NCI-H1436 (cell line): ENCODE measurements around the gene FANCC.
"Not testable (repeated sequence)": the region's sequence is repeated elsewhere in the genome, so short reads cannot be mapped to it uniquely, and the experiment has no call there.

Experiments used
- DNase-seq: peaks from one replicate; lab custom pipeline; 2025; lab: John Stamatoyannopoulos, UW

FANCC gene

DNA sequence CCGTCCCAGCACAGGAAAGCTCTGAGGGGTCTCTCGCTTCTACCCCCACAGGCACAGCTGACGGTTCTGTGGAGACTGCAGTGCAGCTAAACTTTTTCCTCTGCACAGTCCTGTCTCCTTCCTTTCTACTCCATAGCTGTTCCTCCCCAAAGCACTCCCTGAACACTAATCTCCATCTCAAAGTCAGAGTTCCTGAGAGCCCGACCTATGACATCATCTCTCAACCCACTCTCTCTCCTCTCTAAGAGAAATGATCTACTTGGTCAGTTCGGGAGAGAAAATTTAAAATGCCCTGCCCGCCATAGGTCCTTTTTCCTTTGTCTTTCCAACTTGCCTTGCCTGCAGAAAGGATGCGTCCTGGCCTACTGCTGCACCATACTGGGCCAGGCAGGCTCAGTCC is 90.6 kb downstream of the FANCC start:
- no peak for DNase-seq

DNA sequence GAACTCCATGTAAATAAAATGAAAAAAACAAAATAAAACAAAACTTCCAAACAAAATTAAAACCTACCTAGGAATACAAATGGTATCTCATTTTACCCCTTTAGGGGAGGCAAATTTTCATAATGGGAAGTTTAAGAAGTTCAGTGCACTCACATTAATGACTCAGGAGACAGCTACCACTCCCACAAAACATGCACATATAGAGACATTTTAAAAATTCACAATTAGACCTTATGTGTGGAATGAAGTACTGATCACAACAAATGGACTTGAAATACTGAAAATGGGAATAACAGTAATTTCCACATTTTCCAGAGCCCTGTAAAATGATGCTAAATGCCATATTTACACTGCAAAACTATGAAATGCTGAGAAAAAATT is 91.8 kb downstream of the FANCC start:
- DNase-seq = no peak

DNA sequence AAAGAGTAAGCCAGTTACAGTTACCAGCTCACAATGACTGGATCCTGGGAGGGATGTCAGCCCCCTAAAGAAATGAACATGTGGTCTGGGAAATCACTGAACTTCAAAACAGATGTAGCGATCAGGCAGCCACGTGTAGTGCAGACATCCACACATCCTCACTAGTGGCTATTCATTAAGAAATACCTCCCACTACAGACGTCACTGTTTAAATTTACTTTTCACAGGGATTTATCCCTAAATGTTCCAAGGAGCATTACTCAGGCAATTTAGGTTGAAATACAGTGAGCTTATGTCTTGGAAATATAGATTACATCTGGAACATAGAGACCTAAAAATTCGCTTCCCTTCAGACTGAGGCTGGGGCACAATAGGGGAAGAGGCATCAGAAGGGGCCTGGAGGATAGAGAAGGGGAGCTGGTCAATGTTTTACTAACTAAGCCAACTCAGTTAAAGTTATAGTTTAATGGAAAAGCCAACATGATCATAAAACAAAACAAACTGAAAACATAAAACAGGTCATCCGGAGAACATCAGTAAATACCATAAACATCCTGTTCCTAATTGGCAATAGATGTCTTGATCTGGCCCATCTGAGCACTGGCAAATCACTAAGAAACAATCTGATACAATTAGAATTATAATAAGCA is 92.3 kb downstream of the FANCC start:
- DNase-seq = no peak

DNA sequence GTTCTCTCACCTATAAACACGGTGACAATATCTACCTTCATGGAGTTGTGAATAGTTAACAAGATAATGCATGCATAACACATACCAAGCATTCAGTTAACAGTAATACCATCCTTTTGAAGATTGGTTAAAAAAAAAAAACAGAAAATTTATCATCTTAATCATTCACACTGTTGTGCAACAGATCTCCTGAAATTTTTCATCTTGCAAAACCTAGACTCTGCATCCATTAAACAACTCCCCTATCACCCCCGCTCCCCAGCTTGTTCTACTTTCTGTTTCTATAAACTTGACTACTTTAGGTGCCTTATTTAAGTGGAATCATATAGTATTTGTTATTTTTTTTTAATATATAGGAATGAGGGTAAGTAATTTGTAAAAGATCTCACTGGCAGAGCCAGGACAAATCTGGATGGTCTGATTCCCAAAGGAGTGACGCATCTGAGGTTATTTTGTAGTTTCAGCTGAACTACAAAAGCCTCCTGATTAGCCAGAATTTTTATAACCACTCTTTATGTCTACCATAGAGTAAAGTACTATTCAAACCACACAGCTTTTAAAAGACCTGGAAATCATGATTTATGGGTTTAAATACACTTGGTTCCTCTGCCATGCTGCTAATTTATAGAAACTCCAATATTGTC is 93.0 kb downstream of the FANCC start:
- no peak for DNase-seq

DNA sequence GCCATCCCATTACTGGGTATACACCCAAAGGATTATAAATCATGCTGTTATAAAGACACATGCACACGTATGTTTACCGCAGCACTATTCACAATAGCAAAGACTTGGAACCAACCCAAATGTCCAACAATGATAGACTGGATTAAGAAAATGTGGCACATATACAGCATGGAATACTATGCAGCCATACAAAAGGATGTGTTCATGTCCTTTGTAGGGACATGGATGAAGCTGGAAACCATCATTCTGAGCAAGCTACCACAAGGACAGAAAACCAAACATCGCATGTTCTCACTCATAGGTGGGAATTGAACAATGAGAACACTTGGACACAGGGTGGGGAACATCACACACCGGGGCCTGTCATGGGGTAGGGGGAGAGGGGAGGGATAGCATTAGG is 97.2 kb downstream of the FANCC start:
- not testable (repeated sequence) for DNase-seq

DNA sequence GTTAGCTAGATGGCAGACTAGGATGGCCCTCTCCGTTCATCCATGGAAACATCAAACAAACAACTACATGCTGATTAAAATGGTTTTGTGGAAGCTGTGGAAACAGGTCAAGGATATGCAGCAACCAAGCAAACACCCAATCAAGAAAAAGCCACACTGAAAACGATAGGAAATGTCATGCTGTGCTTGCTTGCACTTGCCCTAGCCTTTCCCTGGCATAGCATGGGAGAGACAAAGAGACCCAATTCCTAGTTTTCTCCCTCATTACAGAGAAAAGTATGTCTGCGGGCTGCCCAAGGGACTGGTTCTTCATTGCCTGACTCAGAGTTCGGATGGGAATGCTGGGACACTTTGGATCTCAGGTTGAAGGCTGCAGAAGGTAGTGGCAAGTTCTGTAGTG is 98.7 kb downstream of the FANCC start:
- DNase-seq = no peak

DNA sequence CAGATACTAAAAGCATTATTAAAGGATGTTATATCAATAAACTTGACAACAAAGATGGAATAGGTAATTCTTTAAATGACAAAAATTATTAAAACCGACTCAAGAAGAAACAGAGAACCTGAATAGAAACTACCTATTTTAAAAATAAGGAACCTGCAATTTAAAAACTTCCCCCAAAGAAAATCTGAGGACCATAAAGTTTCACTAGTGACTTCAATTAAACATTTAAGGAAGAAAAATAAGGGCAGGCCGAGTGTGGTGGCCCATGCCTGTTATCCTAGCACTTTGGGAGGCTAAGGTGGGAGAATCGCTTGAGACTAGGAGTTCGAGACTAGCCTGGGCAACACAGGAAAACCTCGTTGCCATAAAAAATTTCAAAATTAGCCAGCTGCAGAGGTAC is 99.6 kb downstream of the FANCC start:
- no peak for DNase-seq

DNA sequence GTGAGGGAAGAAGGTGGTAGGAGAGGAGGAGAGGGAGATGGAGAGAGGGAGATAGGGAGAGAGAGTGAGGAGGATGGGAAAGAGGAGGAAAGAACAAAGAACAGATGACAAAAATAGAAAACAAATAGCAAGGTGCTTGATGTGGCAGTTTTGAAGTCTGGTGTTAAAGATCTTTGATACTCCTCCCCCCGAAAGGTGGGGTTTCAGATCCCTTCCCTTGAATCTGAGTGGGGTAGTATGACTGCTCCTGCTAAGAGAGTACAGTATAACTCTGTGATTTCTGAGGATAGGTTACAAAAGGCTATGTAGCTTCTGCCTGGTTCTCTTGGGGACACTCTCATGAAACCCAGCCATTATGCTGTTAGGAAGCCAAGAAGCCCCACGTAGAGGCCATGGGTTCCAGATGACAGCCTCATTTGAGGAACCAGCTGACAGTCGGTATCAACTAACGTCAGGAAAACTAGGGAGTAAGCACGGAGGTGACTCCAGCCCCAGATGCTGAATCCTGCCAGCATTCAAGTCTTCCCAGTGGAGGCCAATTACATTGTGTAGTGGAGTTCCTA is 102.1 kb downstream of the FANCC start:
- DNase-seq = no peak

DNA sequence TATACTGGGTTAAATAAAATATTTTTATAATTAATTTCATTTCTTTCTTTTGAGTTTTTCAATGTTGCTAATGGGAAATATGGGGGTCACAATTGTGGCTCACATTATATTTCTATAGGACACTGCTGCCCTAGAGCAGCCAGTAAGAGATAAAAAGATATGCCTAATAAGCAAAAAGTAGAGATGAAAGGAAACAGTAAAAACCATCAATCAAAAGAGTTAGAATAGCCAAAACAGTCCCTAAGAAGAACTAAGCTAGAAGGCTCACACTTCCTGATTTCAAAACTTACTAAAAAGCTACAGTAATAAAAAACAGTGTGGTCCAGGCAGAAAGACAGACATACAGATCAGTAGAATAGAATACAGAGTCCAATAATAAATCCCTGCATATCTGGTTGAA is 104.4 kb downstream of the FANCC start:
- no peak for DNase-seq

DNA sequence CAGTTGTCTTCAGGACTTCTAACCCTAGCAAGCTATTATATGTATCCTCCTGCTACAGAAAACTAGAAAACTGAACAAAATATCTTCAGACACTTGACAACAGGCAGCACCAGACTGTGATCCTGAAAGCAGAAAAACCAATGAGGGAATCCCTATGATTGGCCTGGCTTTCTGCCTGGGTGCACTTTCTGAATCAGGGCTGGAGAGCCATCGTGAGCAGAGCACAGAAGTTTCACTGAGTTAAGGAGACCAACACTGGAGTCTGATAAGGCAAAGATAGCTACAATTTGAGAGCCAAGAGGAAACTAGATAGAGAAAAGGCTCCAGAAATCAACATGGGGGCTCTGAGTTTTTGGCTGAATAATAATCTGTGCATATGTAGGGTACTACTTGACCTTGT is 106.5 kb downstream of the FANCC start:
- no peak for DNase-seq

DNA sequence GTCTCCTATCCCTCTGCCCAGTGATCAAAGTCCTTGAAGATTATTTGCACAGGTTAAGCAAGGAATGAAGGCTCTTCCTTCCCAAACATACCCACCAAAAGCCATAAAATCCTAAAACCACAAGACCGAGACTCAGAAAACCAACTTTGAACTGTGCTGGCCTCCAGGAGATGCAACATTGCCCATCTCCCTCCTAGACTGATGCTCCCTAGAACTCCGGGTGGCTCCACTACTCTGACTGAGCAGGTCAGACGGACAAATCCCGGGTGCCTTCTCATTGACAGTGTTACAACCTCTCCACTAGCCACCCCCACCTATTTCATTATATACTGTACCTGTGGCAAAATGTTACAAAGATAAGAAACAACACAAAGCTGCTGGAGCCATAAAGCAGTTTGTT is 110.1 kb downstream of the FANCC start:
- no peak for DNase-seq

DNA sequence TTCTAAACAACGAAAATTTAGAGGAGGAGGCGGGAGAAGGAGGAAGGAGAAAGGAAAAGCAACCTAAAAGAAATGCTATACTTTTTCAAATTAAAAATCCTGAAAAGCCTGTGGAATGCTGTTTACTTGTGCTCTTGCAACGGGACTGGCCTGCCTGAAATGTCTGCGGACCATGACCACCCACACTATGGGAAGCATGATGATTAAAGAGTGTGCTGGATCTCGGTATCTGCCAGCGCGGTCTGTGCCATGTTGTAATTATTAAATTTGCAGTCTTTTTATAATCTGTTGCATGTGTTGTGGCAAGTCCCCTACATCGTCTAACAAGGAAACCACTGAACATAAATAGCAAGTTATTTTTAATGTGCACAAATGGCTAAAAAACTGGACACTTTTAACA is 111.4 kb downstream of the FANCC start:
- DNase-seq = no peak

DNA sequence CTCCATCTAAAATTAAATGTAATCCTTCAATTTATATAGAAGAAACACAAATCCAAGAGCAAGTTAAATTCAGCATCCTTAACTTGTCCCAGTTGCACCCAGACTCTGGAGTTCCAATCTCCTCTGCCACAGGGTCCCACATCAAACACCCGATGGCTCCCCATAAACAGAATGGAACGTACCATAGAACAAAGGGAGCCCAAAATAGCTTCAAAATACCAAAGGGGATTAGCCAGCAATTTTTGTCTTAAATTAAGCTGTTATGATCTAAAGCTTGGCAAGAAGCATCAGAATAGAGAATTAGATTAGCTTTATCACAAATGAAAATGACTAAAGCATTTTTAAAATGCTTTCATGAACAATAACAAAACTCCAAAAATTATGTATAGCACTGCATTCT is 112.8 kb downstream of the FANCC start:
- no peak for DNase-seq

DNA sequence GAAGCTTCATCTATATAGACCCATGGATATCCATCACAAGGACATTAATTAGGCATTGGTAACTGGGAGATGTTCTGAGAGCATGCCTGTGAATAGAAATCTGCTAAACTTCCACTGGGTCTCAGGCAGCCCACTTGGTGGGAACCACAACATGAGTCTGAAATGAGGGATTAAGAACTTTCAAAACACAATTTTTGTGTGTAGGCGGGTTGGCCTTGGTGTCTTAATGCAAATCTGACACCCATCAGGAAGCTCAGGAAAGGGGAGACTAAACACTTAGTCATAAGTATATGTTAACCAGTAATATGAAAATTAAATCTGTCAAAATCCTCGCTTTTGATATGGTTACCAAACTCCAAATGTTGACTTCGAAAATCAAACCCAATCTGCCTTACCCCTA is 113.2 kb downstream of the FANCC start:
- DNase-seq = no peak

DNA sequence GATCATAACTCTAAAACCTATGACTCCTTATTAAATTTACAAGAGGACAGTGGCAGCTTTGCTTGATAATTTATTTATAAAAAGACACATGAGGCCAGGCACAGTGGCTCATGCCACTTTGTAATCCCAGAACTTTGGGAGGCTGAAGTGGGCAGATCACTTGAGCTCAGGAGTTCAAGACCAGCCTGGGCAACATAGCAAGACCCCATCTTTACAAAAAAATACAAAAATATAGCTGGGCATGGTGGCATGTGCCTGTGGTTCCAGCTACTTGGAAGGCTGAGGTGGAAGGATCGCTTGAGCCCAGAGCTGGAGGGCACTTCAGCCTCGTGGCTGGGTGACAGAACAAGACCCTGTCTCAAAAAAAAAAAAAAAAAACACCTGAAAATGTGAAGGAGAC is 114.5 kb downstream of the FANCC start:
- DNase-seq = not testable (repeated sequence)

DNA sequence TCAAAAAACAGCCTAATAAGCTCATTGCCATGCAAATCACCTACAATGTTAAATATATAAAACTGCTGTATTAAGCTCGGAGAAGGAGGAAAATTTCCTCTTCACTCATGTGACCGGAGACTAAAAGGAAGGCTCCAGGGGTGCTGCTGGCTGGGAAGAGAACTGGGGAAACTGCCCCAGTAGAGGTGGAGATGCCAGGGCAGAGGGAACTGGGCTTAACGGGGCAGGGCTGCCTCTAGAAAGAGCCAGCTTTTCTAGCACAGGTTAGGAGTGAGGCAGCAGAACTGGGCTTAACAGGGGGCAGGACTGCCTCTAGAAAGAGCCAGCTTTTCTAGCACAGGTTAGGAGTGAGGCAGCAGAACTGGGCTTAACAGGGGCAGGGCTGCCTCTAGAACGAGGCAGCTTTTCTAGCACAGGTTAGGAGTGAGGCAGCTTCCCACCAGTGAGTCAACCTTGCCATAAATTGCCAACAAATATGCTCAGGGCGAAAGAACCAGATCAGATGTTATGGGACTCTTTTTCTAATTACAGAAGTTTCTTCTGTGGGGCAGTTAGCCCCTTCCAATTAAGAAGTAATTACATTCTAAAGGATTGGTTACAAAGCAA is 115.3 kb downstream of the FANCC start:
- no peak for DNase-seq

DNA sequence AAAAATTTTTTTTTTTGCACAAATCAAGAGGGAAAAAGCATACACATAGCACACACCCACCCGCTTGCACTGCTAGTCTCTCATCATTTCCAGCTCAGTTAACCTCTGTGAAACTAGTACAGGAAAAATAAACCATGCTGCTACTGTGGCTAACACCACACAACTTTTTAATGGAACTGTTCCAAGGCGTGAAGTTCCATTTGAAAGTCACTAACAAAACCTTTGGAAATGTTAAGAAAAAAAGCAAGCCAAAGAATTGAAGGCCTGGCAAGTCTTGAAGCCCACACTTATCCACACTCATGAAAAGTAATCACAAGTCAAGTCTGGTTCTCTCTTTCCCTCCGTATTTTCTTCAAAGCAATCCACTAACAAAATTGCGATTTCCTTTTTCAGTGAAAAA is 116.3 kb downstream of the FANCC start:
- no peak for DNase-seq

DNA sequence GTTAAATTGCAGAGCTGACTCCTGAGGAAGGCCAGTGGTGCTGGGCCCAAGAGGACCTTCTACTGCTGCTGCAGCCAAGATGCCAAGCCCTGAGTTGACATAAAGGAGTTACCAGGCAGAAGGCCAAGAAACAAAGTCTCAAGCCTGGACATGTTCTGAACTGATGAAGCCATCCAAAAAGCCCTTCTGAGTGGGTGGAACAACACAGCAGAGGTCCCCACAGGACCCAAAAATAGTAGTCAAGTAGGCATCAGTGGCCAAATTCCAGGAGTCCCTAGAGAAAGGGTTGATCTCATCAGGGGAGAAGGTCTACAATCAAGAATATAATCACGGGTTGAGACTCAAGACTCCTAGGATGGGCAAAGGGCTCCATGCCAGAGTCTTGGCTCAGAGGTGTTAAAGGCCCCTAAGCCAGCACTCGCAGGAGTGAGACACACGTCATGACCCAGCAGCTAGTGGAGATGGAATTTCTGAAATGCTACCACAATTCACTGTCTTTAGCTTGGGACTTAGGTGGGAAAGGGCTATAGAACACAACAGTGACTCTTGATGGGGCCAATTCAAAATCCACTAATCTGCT is 119.7 kb downstream of the FANCC start:
- no peak for DNase-seq

DNA sequence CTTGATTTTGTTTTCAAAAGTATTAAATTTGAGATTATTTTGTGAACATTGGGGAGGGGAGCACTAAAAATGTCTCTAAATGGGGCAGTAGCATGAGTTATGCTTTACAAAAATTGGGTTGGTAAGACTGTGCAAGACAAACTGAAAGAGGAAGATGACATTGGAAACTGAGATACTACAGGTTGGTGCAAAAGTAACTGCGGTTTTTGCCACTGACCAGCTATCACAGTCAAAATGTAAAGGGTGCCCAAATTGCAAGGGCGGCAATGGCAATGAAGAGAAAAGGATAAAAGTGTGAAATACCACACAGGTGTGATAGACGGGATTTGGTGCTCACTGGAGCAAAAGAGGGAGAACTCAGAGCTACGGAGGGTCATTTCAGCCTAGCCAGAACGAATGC is 124.0 kb downstream of the FANCC start:
- DNase-seq = no peak

DNA sequence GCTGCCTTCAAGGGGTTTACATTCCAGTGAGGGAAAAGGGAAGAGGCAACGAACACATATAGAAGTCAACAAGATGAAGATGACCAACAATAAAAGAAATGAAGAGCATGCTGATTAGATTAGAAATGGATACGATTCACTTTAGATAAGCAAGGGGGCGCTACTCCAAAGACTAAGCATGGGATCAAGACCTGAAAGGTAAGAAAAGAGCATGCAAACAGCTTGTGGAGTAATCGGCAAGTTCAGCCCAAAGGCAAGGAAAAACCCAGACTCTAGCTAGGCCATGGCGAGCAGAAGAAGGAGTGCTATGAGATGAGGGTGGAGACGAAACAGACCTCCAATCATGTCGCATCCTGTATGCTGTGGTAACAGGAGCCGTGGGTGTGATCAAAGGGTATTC is 124.4 kb downstream of the FANCC start:
- DNase-seq = no peak

DNA sequence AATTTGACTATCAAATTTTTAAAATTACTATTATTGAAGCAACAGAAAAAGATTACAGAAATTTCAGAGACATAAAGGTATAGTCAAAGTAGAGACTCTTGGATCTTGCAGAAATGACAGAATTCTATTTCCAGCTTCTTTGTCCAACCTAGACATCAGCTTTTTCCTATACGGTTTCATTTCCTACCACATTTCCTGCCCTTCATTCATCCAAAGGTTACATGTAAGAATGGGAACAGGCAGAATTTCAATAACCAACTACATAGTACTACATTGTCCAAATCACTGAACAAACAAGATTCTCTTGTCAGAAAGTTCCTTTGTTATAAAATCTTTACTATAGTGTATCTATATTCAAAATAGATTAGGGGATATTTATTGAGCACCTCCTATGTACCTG is 124.9 kb downstream of the FANCC start:
- no peak for DNase-seq

DNA sequence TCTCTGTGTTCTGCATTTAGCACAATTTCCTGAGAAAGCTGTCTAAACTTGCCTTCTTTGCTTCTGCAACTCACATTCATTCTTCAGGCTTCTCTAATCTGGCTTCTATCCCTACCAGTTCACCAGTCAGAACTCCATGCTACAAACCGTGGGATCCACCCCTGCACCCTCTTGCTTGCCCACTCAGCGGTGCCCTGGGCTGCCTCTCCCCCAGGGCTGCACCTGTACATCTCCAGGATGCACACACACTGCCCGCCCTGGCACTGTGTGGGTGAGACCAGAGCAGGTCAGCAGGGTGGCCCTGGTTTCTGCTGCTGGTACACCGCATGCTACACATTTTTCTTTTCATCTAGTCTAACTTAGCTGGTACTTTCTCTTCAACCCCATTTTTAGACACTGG is 127.1 kb downstream of the FANCC start:
- no peak for DNase-seq
